ENCODE data around the gene EXOC4.

DNA sequence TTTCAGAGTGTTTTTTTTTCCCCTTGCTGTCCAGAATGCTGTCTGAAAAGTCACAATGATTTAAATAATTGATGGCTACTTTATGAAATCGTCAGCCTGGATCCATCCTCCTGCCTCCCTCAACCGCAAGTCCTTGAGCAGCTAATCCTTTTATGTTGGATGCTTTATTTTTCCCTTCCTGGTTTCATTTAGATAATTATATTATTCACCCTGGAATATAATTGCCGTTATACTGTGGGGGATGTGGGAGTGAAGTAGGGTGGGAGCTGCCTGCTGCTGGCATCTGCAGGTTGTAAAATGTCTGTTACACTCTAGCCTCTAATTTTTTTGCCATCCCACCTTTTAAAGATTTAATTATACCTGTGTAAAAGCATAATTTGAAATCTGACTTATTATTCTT lies 583.8 kb downstream of the EXOC4 start:
- TF ChIP-seq, protein P1, sequence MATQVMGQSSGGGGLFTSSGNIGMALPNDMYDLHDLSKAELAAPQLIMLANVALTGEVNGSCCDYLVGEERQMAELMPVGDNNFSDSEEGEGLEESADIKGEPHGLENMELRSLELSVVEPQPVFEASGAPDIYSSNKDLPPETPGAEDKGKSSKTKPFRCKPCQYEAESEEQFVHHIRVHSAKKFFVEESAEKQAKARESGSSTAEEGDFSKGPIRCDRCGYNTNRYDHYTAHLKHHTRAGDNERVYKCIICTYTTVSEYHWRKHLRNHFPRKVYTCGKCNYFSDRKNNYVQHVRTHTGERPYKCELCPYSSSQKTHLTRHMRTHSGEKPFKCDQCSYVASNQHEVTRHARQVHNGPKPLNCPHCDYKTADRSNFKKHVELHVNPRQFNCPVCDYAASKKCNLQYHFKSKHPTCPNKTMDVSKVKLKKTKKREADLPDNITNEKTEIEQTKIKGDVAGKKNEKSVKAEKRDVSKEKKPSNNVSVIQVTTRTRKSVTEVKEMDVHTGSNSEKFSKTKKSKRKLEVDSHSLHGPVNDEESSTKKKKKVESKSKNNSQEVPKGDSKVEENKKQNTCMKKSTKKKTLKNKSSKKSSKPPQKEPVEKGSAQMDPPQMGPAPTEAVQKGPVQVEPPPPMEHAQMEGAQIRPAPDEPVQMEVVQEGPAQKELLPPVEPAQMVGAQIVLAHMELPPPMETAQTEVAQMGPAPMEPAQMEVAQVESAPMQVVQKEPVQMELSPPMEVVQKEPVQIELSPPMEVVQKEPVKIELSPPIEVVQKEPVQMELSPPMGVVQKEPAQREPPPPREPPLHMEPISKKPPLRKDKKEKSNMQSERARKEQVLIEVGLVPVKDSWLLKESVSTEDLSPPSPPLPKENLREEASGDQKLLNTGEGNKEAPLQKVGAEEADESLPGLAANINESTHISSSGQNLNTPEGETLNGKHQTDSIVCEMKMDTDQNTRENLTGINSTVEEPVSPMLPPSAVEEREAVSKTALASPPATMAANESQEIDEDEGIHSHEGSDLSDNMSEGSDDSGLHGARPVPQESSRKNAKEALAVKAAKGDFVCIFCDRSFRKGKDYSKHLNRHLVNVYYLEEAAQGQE (IDR thresholded peaks at IDR 0.05; ENCODE audit: insufficient read depth in 1 of 2, low read depth in 2 of 2, low read length in 1 of 2): no peak
- TF ChIP-seq POLR2AphosphoS5 (IDR thresholded peaks at IDR 0.05; ENCODE audit: low read depth, low read length) (no peak), CTCF (IDR thresholded peaks at IDR 0.05) (no peak)

Data from Panc1 (cell line).